Parathyroid adenoma (tissue), 2 donors: ENCODE results near the gene POMGNT2.

ENCODE experiments used
- H2AFZ ChIP-seq: fragments of 300-600 bp; sonication (generic); one replicate; pipeline ENCODE4 v1.7.0; 2017; ENCODE audit warnings: antibody characterized with exemption, mild to moderate bottlenecking
- H3K27ac ChIP-seq: fragments of 300-600 bp; sonication (generic); one replicate; pipeline ENCODE4 v1.7.0; 2017
- H3K27me3 ChIP-seq: fragments of 300-600 bp; sonication (generic); one replicate; pipeline ENCODE4 v1.7.0; 2017; ENCODE audit warnings: low read length; ENCODE audit not compliant: control insufficient read depth, insufficient read depth
- H3K36me3 ChIP-seq: fragments of 300-600 bp; sonication (generic); one replicate; pipeline ENCODE4 v1.7.0; 2017; ENCODE audit warnings: low read length; ENCODE audit not compliant: control insufficient read depth, insufficient read depth
- H3K4me1 ChIP-seq: fragments of 300-600 bp; sonication (generic); one replicate; pipeline ENCODE4 v1.7.0; 2017; ENCODE audit warnings: control low read depth
- H3K4me2 ChIP-seq: fragments of 300-600 bp; sonication (generic); one replicate; pipeline ENCODE4 v1.7.0; 2017; ENCODE audit warnings: low read length
- H3K4me3 ChIP-seq: fragments of 300-600 bp; sonication (generic); one replicate; pipeline ENCODE4 v1.7.0; 2017; ENCODE audit warnings: low read depth, low read length
- H3K79me2 ChIP-seq: fragments of 300-600 bp; sonication (generic); one replicate; pipeline ENCODE4 v1.7.0; 2017; ENCODE audit warnings: control low read depth
- H3K9ac ChIP-seq: fragments of 300-600 bp; sonication (generic); one replicate; pipeline ENCODE4 v1.7.0; 2017; ENCODE audit warnings: mild to moderate bottlenecking
- H3K9me3 ChIP-seq: fragments of 300-600 bp; sonication (generic); one replicate; pipeline ENCODE4 v1.7.0; 2017; ENCODE audit warnings: low read length; ENCODE audit not compliant: control insufficient read depth
- TF ChIP-seq, protein P1 (sequence below): fragments of 300-600 bp; sonication (generic); IDR thresholded peaks from one replicate; pipeline ENCODE4 v1.7.0; 2017; ENCODE audit warnings: antibody characterized with exemption, mild to moderate bottlenecking
- donor health status: primary hyperparathyroidism.

The POMGNT2 gene

DNA sequence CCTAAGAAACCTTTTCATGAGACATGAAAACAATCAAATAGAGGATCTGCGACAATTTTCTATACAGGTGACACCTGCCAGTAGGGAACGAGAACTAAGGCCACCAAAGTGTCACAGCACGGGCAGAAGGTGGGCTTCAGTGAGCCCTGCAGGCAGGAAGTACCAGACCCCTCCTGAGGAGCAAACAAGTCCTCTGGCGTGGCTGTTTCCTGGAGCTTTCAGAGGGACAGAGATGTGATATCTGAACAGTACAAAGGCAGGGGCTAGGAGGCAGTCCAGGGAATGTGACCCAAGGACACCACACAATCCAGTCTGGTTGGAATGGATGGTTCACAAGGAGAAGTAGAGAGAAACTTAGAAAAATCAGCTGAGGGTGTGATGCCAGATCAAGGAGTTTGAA is 16.8 kb downstream of the POMGNT2 start:
- Histone ChIP-seq H3K27me3 (no peaks in the 10 kb centered on the region), H3K9ac (no peak overlapping the region), H3K9me3 (no peaks in the 10 kb centered on the region), H3K79me2 (peaks cover 6% of the 10 kb centered on the region), H2AFZ (no peak overlapping the region), H3K4me1 (peaks cover 14% of the 10 kb centered on the region), H3K4me2 (no peak overlapping the region), H3K27ac (no peak overlapping the region), H3K4me3 (no peak overlapping the region), H3K36me3 (no peaks in the 10 kb centered on the region)
- TF ChIP-seq, protein P1, sequence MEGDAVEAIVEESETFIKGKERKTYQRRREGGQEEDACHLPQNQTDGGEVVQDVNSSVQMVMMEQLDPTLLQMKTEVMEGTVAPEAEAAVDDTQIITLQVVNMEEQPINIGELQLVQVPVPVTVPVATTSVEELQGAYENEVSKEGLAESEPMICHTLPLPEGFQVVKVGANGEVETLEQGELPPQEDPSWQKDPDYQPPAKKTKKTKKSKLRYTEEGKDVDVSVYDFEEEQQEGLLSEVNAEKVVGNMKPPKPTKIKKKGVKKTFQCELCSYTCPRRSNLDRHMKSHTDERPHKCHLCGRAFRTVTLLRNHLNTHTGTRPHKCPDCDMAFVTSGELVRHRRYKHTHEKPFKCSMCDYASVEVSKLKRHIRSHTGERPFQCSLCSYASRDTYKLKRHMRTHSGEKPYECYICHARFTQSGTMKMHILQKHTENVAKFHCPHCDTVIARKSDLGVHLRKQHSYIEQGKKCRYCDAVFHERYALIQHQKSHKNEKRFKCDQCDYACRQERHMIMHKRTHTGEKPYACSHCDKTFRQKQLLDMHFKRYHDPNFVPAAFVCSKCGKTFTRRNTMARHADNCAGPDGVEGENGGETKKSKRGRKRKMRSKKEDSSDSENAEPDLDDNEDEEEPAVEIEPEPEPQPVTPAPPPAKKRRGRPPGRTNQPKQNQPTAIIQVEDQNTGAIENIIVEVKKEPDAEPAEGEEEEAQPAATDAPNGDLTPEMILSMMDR, result no peak

GRCh38 chr3:43087249-43087776 is 18.6 kb downstream of the POMGNT2 start:
- Histone ChIP-seq H3K9me3 (no peaks in the 10 kb centered on the region), H3K4me3 (no peak overlapping the region), H3K27me3 (no peaks in the 10 kb centered on the region), H2AFZ (no peak overlapping the region), H3K79me2 (peaks cover 6% of the 10 kb centered on the region), H3K27ac (peak overlapping the region; percentile 50), H3K9ac (no peak overlapping the region), H3K4me2 (no peak overlapping the region), H3K36me3 (no peaks in the 10 kb centered on the region), H3K4me1 (peaks cover 14% of the 10 kb centered on the region)
- TF ChIP-seq, protein P1, result no peak

DNA sequence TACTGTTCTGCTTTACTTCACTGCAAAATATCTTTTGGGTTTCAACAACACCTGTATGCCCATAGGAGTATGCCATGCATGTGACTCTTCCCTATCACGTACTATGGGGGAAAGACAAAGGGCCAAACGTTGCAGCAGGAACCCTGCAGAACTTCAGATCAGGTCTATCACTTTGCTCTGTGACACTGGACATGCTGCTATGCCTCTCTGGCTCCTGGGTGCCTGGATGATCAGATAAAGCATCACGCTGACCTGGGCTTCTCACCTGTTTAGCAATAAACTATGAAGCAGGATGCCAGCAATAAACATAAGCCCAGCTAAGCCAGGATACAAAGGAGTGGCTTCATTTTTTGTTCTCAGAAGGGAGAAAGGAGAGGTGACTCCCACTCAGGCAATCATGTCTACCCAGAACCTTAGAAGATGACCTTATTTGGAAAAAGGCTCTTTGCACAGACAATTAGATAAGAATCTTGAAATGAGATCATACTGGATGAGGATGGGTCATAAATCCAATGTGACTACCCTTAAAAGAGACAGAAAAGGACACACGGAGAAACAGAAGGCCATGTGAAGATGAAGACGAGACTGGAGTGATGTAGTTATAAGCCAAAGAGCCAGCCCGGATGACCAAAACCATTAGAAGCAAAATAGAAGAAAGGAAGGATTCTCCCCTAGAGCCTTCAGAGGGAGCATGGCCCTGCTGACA is 19.3 kb downstream of the POMGNT2 start:
- no peak overlapping the region for H3K4me3 ChIP-seq
- H3K27ac ChIP-seq, result peak overlapping the region; percentile 50
- no peak overlapping the region for H3K9ac ChIP-seq
- TF ChIP-seq, protein P1, result no peak
- H3K9me3 ChIP-seq, result no peaks in the 10 kb centered on the region
- H3K27me3 ChIP-seq, result no peaks in the 10 kb centered on the region
- peak overlapping the region; percentile 21 for H2AFZ ChIP-seq
- H3K79me2 ChIP-seq, result peaks cover 6% of the 10 kb centered on the region
- H3K36me3 ChIP-seq, result no peaks in the 10 kb centered on the region
- H3K4me2 ChIP-seq, result no peak overlapping the region
- peaks cover 14% of the 10 kb centered on the region for H3K4me1 ChIP-seq

DNA sequence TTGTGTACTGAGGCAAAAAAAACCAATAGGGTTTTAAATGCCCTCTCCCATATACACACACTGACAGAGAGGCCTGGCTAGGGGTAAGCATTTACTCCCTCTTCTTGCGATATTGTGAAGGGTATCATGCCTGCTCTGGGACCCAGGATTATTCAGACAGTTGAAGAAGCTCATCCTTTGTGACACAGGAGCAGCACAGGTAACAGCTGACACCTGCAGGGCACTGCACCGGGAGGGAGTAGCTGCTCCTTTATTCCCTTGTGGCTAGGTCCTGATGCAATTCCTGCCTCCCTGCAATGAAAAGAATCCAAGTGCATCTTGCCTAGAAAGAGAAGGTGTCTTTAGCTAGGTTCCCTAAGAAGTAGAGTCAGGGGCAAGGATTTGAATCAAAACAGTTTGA is 23.4 kb downstream of the POMGNT2 start:
- Histone ChIP-seq H3K9ac (no peak overlapping the region), H2AFZ (no peak overlapping the region), H3K4me3 (no peak overlapping the region), H3K79me2 (peaks cover 6% of the 10 kb centered on the region), H3K27ac (no peak overlapping the region), H3K27me3 (no peaks in the 10 kb centered on the region), H3K9me3 (no peaks in the 10 kb centered on the region), H3K36me3 (no peaks in the 10 kb centered on the region), H3K4me1 (peaks cover 10% of the 10 kb centered on the region), H3K4me2 (no peak overlapping the region)
- TF ChIP-seq, protein P1, result no peak

DNA sequence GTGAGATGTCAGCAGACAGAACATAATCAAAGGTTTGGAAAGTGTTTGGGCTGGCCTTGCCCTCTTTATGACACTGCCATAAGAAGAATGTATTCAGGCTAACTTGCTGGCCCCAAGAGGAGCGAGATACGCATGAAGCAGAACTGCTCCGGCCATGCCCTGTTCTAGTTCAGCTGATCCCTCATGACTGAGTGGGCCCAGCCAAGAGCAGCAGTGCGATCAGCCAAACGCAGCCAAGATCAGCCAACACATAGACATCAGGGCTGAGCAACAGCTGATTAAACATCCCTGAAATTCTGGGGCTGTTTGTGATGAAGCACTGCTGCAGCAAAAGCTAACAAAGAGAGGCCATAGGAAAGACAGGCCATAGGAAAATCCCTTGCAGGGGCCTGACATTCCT is 24.1 kb downstream of the POMGNT2 start:
- Histone ChIP-seq H3K4me1 (peaks cover 5% of the 10 kb centered on the region), H3K27ac (no peak overlapping the region), H3K27me3 (no peaks in the 10 kb centered on the region), H3K4me3 (no peak overlapping the region), H3K9ac (no peak overlapping the region), H3K9me3 (no peaks in the 10 kb centered on the region), H2AFZ (no peak overlapping the region), H3K36me3 (no peaks in the 10 kb centered on the region), H3K4me2 (no peak overlapping the region), H3K79me2 (peaks cover 5% of the 10 kb centered on the region)
- TF ChIP-seq, protein P1, result no peak
